ENCODE data around the gene PDE4D.

Gene PDE4D

GRCh38 chr5:59348189-59348588 is 545.3 kb downstream of the PDE4D start:
- no peak for DNase-seq

GRCh38 chr5:59346982-59347381 is 546.5 kb downstream of the PDE4D start:
- DNase-seq, result no peak

GRCh38 chr5:59346514-59346913 is 547.0 kb downstream of the PDE4D start:
- no peak for DNase-seq

GRCh38 chr5:59342181-59342580 is 551.3 kb downstream of the PDE4D start:
- no peak for DNase-seq

- no peak for DNase-seq
Observed at GRCh38 chr5:59341760-59342159, 551.8 kb downstream of the PDE4D start.

- DNase-seq, result no peak
Observed at GRCh38 chr5:59341155-59341554, 552.4 kb downstream of the PDE4D start.

- no peak for DNase-seq
Observed at GRCh38 chr5:59340637-59341036, 552.9 kb downstream of the PDE4D start.

GRCh38 chr5:59337240-59337639 is 556.3 kb downstream of the PDE4D start:
- DNase-seq, result no peak

- no peak for DNase-seq
Observed at GRCh38 chr5:59335544-59335943, 558.0 kb downstream of the PDE4D start.

GRCh38 chr5:59333416-59333815 is 560.1 kb downstream of the PDE4D start:
- no peak for DNase-seq

- no peak for DNase-seq
Observed at GRCh38 chr5:59332236-59332973, 561.1 kb downstream of the PDE4D start.

- DNase-seq, result no peak
Observed at GRCh38 chr5:59330680-59331079, 562.8 kb downstream of the PDE4D start.

- DNase-seq, result no peak
Observed at GRCh38 chr5:59328709-59329296, 564.7 kb downstream of the PDE4D start.

- DNase-seq, result no peak
Observed at GRCh38 chr5:59327191-59327980, 566.1 kb downstream of the PDE4D start.

GRCh38 chr5:59326596-59326995 is 566.9 kb downstream of the PDE4D start:
- DNase-seq, result no peak

- DNase-seq, result no peak
Observed at GRCh38 chr5:59325070-59325469, 568.5 kb downstream of the PDE4D start.

GRCh38 chr5:59322894-59323293 is 570.6 kb downstream of the PDE4D start:
- DNase-seq, result no peak

GRCh38 chr5:59322058-59322457 is 571.5 kb downstream of the PDE4D start:
- DNase-seq, result no peak

GRCh38 chr5:59321642-59322041 is 571.9 kb downstream of the PDE4D start:
- DNase-seq, result no peak

GRCh38 chr5:59320420-59320819 is 573.1 kb downstream of the PDE4D start:
- no peak for DNase-seq

- no peak for DNase-seq
Observed at GRCh38 chr5:59319250-59319649, 574.3 kb downstream of the PDE4D start.

- DNase-seq, result no peak
Observed at GRCh38 chr5:59317774-59318205, 575.7 kb downstream of the PDE4D start.

GRCh38 chr5:59317023-59317773 is 576.3 kb downstream of the PDE4D start:
- no peak for DNase-seq

Data from activated CD4-positive, alpha-beta T cell treated with anti-CD3 and anti-CD28 coated beads for 48 hours (primary cell).